RWPE1 (cell line): ENCODE data around the gene MSANTD1.

ENCODE experiments used
- CTCF ChIA-PET: fragments of 350-600 bp; sonication (Branson Sonifier 250); formaldehyde crosslinking; extraction: SDS; loops from one replicate; lab custom pipeline; 2021; lab: Yijun Ruan, JAX
- POLR2A ChIA-PET: fragments of 400-600 bp; formaldehyde crosslinking; extraction: SDS; loops from one replicate; lab custom pipeline; 2020; ENCODE audit warnings: antibody characterized with exemption; ENCODE audit not compliant: low non-redundant PET; lab: Yijun Ruan, JAX
- DNase-seq: peaks from one replicate; pipeline ENCODE4 v3.0.0; 2012; ENCODE audit warnings: low spot score
- H3K27ac ChIP-seq: fragments of 450-650 bp; 2 replicates; pipeline ENCODE4 v1.5.1; 2017
- CTCF ChIP-seq: fragments of 450-650 bp; conservative IDR thresholded peaks from 2 replicates; pipeline ENCODE4 v1.5.1; 2017; ENCODE audit warnings: low read depth, mild to moderate bottlenecking

MSANTD1 gene

GRCh38 chr4:3304831-3305609, 56.1 kb downstream of the MSANTD1 start:
- ChIA-PET CTCF (no interaction called here), POLR2A (no interaction called here)
- TF ChIP-seq CTCF = no peak
- DNase-seq = no peak
- no peak overlapping the region for H3K27ac ChIP-seq

GRCh38 chr4:3305610-3306371, 56.8 kb downstream of the MSANTD1 start:
- no peak for TF ChIP-seq CTCF
- ChIA-PET POLR2A (no interaction called here), CTCF (no interaction called here)
- DNase-seq = no peak
- no peak overlapping the region for H3K27ac ChIP-seq
